Measurements from ENCODE around the gene MYPN. TPM values are rescaled to one million over a fixed set of nuclear protein-coding genes. Genes with fewer than 3 reads are reported as not detected.

The MYPN gene
- polyA plus RNA-seq, 1 experiment = 9.7 TPM

- Histone ChIP-seq H3K27me3 (ENCODE audit: control insufficient read depth, insufficient read depth, low read length) (no peaks in the 10 kb centered on the region), H3K4me3 (ENCODE audit: low read depth, low read length) (no peak overlapping the region), H3K36me3 (ENCODE audit: control insufficient read depth, insufficient read depth, low read length) (no peaks in the 10 kb centered on the region)
- POLR2A ChIA-PET = no interaction called here
- CTCF ChIA-PET = interaction anchor here (0.8 kb wide), 1 partner anchor 84 kb away, joined by 4 read pairs; no protein-coding TSS in a partner anchor
- DNase-seq (ENCODE audit: low read depth) = no peak
- TF ChIP-seq CTCF (IDR thresholded peaks at IDR 0.05; ENCODE audit: insufficient read depth, low read depth, low read length) = no peak
Measured at GRCh38 chr10:68218786-68219185, 109.5 kb downstream of the MYPN start.

- Histone ChIP-seq H3K36me3 (ENCODE audit: control insufficient read depth, insufficient read depth, low read length) (no peaks in the 10 kb centered on the region), H3K27me3 (ENCODE audit: control insufficient read depth, insufficient read depth, low read length) (no peaks in the 10 kb centered on the region), H3K4me3 (ENCODE audit: low read depth, low read length) (no peak overlapping the region)
- POLR2A ChIA-PET = no interaction called here
- TF ChIP-seq CTCF (IDR thresholded peaks at IDR 0.05; ENCODE audit: insufficient read depth, low read depth, low read length) = no peak
- CTCF ChIA-PET = interaction anchor here (0.7 kb wide), 1 partner anchor 186 kb away, joined by 3 read pairs; no protein-coding TSS in a partner anchor
- no peak for DNase-seq (ENCODE audit: low read depth)
Measured at GRCh38 chr10:68221196-68221595, 111.9 kb downstream of the MYPN start.

DNA sequence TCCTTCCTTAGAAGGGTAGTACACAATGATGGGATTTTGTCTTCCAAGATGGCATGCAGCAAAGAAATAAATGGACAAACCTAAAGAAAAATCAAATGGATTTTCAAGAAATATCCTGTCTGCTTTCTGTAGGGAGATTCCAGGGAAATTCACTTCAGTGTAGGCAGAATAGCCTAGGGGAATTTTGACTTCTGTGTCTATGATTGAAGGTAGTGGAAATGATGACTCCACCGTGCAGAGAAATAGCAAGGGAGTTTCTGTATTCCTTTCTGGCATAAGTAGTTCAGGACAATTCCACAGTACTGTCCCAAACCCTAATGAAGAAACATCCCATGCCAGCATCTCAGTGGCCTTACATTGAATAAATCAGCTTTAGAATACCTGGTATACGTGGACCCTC, 113.1 kb downstream of the MYPN start:
- no peak for TF ChIP-seq CTCF (IDR thresholded peaks at IDR 0.05; ENCODE audit: insufficient read depth, low read depth, low read length)
- ChIA-PET POLR2A (no interaction called here), CTCF (interaction anchor here (3.6 kb wide), 1 partner anchor 9 kb away, joined by 18 read pairs; no protein-coding TSS in a partner anchor)
- Histone ChIP-seq H3K36me3 (ENCODE audit: control insufficient read depth, insufficient read depth, low read length) (no peaks in the 10 kb centered on the region), H3K27me3 (ENCODE audit: control insufficient read depth, insufficient read depth, low read length) (no peaks in the 10 kb centered on the region), H3K4me3 (ENCODE audit: low read depth, low read length) (no peak overlapping the region)
- no peak for DNase-seq (ENCODE audit: low read depth)

GRCh38 chr10:68223535-68224165, 114.4 kb downstream of the MYPN start:
- CTCF ChIA-PET = interaction anchor here (1.3 to 3.6 kb wide), 3 partner anchors 11 to 368 kb away, joined by 4 to 18 read pairs (median 8); no protein-coding TSS in a partner anchor
- DNase-seq (ENCODE audit: low read depth) = no peak
- no peaks in the 10 kb centered on the region for H3K27me3 ChIP-seq (ENCODE audit: control insufficient read depth, insufficient read depth, low read length)
- no peaks in the 10 kb centered on the region for H3K36me3 ChIP-seq (ENCODE audit: control insufficient read depth, insufficient read depth, low read length)
- no peak overlapping the region for H3K4me3 ChIP-seq (ENCODE audit: low read depth, low read length)
- POLR2A ChIA-PET = no interaction called here
- no peak for TF ChIP-seq CTCF (IDR thresholded peaks at IDR 0.05; ENCODE audit: insufficient read depth, low read depth, low read length)

GRCh38 chr10:68224810-68225209, 115.5 kb downstream of the MYPN start:
- no peak for DNase-seq (ENCODE audit: low read depth)
- no peaks in the 10 kb centered on the region for H3K27me3 ChIP-seq (ENCODE audit: control insufficient read depth, insufficient read depth, low read length)
- no peaks in the 10 kb centered on the region for H3K36me3 ChIP-seq (ENCODE audit: control insufficient read depth, insufficient read depth, low read length)
- TF ChIP-seq CTCF (IDR thresholded peaks at IDR 0.05; ENCODE audit: insufficient read depth, low read depth, low read length) = no peak
- ChIA-PET CTCF (interaction anchor here (1.6 to 3.6 kb wide), 2 partner anchors 12 to 77 kb away, joined by 8 to 18 read pairs; no protein-coding TSS in a partner anchor), POLR2A (no interaction called here)
- H3K4me3 ChIP-seq (ENCODE audit: low read depth, low read length) = no peak overlapping the region
